Testis (tissue), 2 donors: ENCODE data around the gene SVEP1.

Experiments used
- POLR2A ChIP-seq: fragments of 450-650 bp; IDR thresholded peaks from one replicate; pipeline ENCODE4 v1.6.1; 2017; ENCODE audit warnings: antibody characterized with exemption, mild to moderate bottlenecking, moderate library complexity
- TF ChIP-seq, protein P1 (sequence below), 3 experiments: fragments of 450-650 bp in 2 of 3; fragments of 200-600 bp in 1 of 3; sonication (generic) in 1 of 3; IDR thresholded peaks; one replicate each; pipeline ENCODE4 v1.5.1; 2016 to 2019; ENCODE audit warnings: antibody characterized with exemption in 3 of 3, mild to moderate bottlenecking in 2 of 3, moderate library complexity in 1 of 3

DNA sequence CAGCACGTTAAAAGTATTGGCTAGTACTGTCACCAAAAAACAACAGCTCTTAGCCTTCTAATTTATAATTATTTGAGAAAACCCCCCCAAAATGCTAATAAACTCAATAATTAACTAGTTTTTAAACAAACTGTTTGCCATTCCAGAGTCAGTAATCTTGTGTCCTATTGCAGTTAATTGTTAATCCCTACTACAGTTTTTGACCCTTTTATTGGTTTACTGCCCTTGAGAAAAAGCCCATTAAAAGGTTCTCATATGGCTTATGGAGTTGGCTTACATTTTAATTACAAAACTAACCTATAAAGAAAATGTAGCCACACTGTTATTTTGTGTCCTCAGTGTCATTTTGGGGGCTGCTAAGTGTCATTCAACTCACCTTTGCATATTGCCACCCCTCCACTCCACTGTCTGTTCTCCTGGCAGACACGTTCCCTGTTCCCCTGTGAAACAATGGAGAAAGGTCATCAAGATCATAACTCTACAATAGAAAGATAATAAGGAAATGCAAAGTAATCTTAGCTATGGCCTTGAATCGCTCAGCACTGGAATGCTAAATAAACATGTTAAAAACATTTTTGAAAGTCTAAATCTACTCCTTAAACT, 190.3 kb downstream of the SVEP1 start:
- TF ChIP-seq, protein P1, sequence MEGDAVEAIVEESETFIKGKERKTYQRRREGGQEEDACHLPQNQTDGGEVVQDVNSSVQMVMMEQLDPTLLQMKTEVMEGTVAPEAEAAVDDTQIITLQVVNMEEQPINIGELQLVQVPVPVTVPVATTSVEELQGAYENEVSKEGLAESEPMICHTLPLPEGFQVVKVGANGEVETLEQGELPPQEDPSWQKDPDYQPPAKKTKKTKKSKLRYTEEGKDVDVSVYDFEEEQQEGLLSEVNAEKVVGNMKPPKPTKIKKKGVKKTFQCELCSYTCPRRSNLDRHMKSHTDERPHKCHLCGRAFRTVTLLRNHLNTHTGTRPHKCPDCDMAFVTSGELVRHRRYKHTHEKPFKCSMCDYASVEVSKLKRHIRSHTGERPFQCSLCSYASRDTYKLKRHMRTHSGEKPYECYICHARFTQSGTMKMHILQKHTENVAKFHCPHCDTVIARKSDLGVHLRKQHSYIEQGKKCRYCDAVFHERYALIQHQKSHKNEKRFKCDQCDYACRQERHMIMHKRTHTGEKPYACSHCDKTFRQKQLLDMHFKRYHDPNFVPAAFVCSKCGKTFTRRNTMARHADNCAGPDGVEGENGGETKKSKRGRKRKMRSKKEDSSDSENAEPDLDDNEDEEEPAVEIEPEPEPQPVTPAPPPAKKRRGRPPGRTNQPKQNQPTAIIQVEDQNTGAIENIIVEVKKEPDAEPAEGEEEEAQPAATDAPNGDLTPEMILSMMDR (IDR thresholded peaks at IDR 0.05) = no peak
- no peak for TF ChIP-seq POLR2A
